ENCODE measurements around the gene FEN1. TPM values are rescaled to one million over a fixed set of nuclear protein-coding genes. Genes with fewer than 3 reads are reported as not detected.

The FEN1 gene
- total RNA-seq, 1 donor from 2014 or later = 9.6 TPM

GRCh38 chr11:61762223-61762615 lies 30.5 kb upstream of the FEN1 start:
- no peak for DNase-seq (ENCODE audit: extremely low spot score in 2 of 2)
- intact Hi-C loops (cut with DNase I) = no loop called here
- no peak overlapping the region for H3K4me3 ChIP-seq
- no peaks in the 10 kb centered on the region for H3K4me1 ChIP-seq
- H3K27me3 ChIP-seq = no peaks in the 10 kb centered on the region
- no peak overlapping the region for H3K27ac ChIP-seq
- no peaks in the 10 kb centered on the region for H3K9me3 ChIP-seq
- no peaks in the 10 kb centered on the region for H3K36me3 ChIP-seq
- TF ChIP-seq, protein P1, sequence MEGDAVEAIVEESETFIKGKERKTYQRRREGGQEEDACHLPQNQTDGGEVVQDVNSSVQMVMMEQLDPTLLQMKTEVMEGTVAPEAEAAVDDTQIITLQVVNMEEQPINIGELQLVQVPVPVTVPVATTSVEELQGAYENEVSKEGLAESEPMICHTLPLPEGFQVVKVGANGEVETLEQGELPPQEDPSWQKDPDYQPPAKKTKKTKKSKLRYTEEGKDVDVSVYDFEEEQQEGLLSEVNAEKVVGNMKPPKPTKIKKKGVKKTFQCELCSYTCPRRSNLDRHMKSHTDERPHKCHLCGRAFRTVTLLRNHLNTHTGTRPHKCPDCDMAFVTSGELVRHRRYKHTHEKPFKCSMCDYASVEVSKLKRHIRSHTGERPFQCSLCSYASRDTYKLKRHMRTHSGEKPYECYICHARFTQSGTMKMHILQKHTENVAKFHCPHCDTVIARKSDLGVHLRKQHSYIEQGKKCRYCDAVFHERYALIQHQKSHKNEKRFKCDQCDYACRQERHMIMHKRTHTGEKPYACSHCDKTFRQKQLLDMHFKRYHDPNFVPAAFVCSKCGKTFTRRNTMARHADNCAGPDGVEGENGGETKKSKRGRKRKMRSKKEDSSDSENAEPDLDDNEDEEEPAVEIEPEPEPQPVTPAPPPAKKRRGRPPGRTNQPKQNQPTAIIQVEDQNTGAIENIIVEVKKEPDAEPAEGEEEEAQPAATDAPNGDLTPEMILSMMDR (IDR thresholded peaks at IDR 0.05) = no peak
- no peak for TF ChIP-seq POLR2AphosphoS5 (IDR thresholded peaks at IDR 0.05; ENCODE audit: insufficient read depth in 1 of 2, low read depth in 1 of 2)
- no peak for TF ChIP-seq POLR2A (IDR thresholded peaks at IDR 0.05)

GRCh38 chr11:61762798-61763197 lies 29.9 kb upstream of the FEN1 start:
- H3K27ac ChIP-seq = no peak overlapping the region
- no peaks in the 10 kb centered on the region for H3K9me3 ChIP-seq
- TF ChIP-seq, protein P1 (IDR thresholded peaks at IDR 0.05) = no peak
- TF ChIP-seq POLR2A (IDR thresholded peaks at IDR 0.05) (no peak), POLR2AphosphoS5 (IDR thresholded peaks at IDR 0.05; ENCODE audit: insufficient read depth in 1 of 2, low read depth in 1 of 2) (no peak)
- no peak for DNase-seq (ENCODE audit: extremely low spot score in 2 of 2)
- no peaks in the 10 kb centered on the region for H3K36me3 ChIP-seq
- no peak overlapping the region for H3K4me3 ChIP-seq
- H3K4me1 ChIP-seq = no peaks in the 10 kb centered on the region
- H3K27me3 ChIP-seq = no peaks in the 10 kb centered on the region
- intact Hi-C loops (cut with DNase I) = no loop called here

- TF ChIP-seq, protein P1 (IDR thresholded peaks at IDR 0.05) = no peak
- no peak for TF ChIP-seq POLR2AphosphoS5 (IDR thresholded peaks at IDR 0.05; ENCODE audit: insufficient read depth in 1 of 2, low read depth in 1 of 2)
- TF ChIP-seq POLR2A (IDR thresholded peaks at IDR 0.05) = no peak
- Histone ChIP-seq H3K4me3 (no peak overlapping the region), H3K9me3 (no peaks in the 10 kb centered on the region), H3K4me1 (no peaks in the 10 kb centered on the region), H3K27me3 (no peaks in the 10 kb centered on the region), H3K36me3 (no peaks in the 10 kb centered on the region), H3K27ac (no peak overlapping the region)
- intact Hi-C loops (cut with DNase I) = no loop called here
- no peak for DNase-seq (ENCODE audit: extremely low spot score in 2 of 2)
These were observed 28.6 kb upstream of the FEN1 start for GRCh38 chr11:61763930-61764605.

DNA sequence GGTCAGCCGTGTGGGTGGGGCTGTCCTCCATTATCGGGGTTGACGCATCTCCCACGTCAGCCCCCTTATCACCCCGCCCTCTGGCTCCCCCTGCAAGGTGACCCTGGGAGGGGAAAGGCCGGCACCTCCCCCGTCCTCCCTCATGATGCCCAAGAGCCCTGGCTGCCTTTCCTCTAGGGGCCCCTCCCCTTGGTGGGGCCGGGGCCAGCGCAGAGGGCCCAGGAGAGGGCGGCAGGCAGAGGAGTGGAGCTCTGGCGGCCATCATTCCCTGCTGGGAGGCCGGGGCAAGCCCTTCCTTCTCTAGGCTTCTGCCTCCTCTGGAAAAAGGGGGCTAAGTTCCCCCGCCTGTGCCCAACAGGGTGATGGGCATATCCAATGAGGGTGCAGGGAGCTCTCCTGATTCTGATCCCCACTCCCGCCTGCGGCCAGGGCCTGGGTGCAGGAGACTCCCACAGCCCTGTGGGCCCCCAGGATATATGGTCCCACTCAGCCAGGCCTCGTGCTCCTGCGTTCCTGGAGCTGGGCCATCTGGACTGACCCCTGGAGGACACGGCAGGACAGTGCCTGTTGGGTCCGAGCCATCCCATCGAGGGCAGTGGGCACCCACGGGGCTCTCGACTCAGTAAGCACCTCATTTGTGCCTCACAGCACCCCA lies 28.0 kb upstream of the FEN1 start:
- no peak for DNase-seq (ENCODE audit: extremely low spot score in 2 of 2)

More for the DNA sequence above, 28.0 kb upstream of the FEN1 start:
- no peaks in the 10 kb centered on the region for H3K36me3 ChIP-seq
- H3K27me3 ChIP-seq = no peaks in the 10 kb centered on the region
- TF ChIP-seq, protein P1 (IDR thresholded peaks at IDR 0.05) = no peak
- TF ChIP-seq POLR2AphosphoS5 (IDR thresholded peaks at IDR 0.05; ENCODE audit: insufficient read depth in 1 of 2, low read depth in 1 of 2) (no peak), POLR2A (IDR thresholded peaks at IDR 0.05) (no peak)
- no peaks in the 10 kb centered on the region for H3K4me1 ChIP-seq
- H3K9me3 ChIP-seq = no peaks in the 10 kb centered on the region
- no peak overlapping the region for H3K4me3 ChIP-seq
- intact Hi-C loops (cut with DNase I) = no loop called here
- no peak overlapping the region for H3K27ac ChIP-seq

All from vagina (tissue), 2 donors.